Ascending aorta (tissue), 2 donors: ENCODE results near the gene TMEM200B. TPM values are rescaled to one million over a fixed set of nuclear protein-coding genes. Genes with fewer than 3 reads are reported as not detected.

Source experiments
- DNase-seq, 2 donors: peaks; one replicate each; pipeline ENCODE4 v3.0.0-alpha.2; 2019; ENCODE audit warnings: low spot score in 2 of 2
- H3K27ac ChIP-seq, 2 donors: fragments of 200-600 bp; sonication (generic); one replicate each; pipeline ENCODE4 v1.5.1; 2016 to 2017; ENCODE audit warnings: mild to moderate bottlenecking in 1 of 2
- H3K27me3 ChIP-seq: fragments of 200-600 bp; sonication (generic); one replicate; pipeline ENCODE4 v1.5.1; 2017
- H3K36me3 ChIP-seq, 2 donors: fragments of 200-600 bp; sonication (generic); one replicate each; pipeline ENCODE4 v1.5.1; 2016
- H3K4me1 ChIP-seq, 2 donors: fragments of 200-600 bp; sonication (generic); one replicate each; pipeline ENCODE4 v1.5.1; 2016 to 2017; ENCODE audit warnings: mild to moderate bottlenecking in 1 of 2
- H3K4me3 ChIP-seq, 2 donors: fragments of 200-600 bp; sonication (generic); one replicate each; pipeline ENCODE4 v1.5.1; 2016 to 2017; ENCODE audit warnings: mild to moderate bottlenecking in 1 of 2
- H3K9me3 ChIP-seq, 2 donors: fragments of 200-600 bp; sonication (generic); one replicate each; pipeline ENCODE4 v1.5.1; 2016
- intact Hi-C: fragments of 100-400 bp; cut with DNase I; formaldehyde crosslinking; loops from one replicate; pipeline ENCODE4 v1.15.1; 2023
- total RNA-seq: library from RNA; depleted of rRNA; stranded (reverse); fragments of >200 nt; gene quantifications from one replicate; pipeline ENCODE4 v1.1.0, GENCODE V29; 2016
- TF ChIP-seq, protein P1 (sequence below), 3 experiments: fragments of 200-600 bp in 2 of 3; fragments of 450-650 bp in 1 of 3; sonication (generic) in 2 of 3; IDR thresholded peaks; one replicate each; pipeline ENCODE4 v1.5.1; 2016 to 2019; ENCODE audit warnings: antibody characterized with exemption in 3 of 3, mild to moderate bottlenecking in 1 of 3, moderate library complexity in 1 of 3

The TMEM200B gene
- total RNA-seq, 1 donor from 2014 or later, result 18.5 TPM

DNA sequence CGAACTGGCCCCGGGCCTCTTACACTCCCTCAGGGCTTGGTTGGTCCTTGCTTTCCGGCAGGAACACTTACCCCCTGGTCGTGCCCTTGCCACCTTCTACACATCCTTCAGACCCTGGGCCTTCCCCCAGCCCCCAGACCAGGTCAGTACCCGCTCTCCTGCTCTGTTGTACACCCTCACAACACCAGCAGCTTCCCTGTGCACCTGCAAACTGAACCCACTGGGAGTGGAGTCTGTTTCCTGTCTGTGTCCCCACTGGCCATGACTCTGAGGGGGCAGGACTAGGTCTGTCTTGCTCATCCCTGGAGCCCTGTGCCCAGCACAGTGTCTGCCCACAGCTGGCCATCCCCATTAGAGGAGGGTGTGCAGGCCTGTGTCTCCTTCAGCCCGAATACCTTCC lies 2.1 kb upstream of the TMEM200B start:
- peak overlapping the region; percentile 99 for H3K27ac ChIP-seq
- H3K36me3 ChIP-seq, result no peaks in the 10 kb centered on the region
- H3K27me3 ChIP-seq, result no peaks in the 10 kb centered on the region
- TF ChIP-seq, protein P1, sequence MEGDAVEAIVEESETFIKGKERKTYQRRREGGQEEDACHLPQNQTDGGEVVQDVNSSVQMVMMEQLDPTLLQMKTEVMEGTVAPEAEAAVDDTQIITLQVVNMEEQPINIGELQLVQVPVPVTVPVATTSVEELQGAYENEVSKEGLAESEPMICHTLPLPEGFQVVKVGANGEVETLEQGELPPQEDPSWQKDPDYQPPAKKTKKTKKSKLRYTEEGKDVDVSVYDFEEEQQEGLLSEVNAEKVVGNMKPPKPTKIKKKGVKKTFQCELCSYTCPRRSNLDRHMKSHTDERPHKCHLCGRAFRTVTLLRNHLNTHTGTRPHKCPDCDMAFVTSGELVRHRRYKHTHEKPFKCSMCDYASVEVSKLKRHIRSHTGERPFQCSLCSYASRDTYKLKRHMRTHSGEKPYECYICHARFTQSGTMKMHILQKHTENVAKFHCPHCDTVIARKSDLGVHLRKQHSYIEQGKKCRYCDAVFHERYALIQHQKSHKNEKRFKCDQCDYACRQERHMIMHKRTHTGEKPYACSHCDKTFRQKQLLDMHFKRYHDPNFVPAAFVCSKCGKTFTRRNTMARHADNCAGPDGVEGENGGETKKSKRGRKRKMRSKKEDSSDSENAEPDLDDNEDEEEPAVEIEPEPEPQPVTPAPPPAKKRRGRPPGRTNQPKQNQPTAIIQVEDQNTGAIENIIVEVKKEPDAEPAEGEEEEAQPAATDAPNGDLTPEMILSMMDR (IDR thresholded peaks at IDR 0.05), result no peak
- no peak for DNase-seq
- intact Hi-C loops, result loop anchor here (2.0 to 10.0 kb wide), 7 partner anchors 77 to 1761 kb away; partner anchors contain the start of genes EPB41, MAP3K6, RNU11 and YTHDF2
- H3K4me3 ChIP-seq, result peak overlapping the region in 1 of 2 donors; percentile 94
- H3K4me1 ChIP-seq, result peaks cover 3 to 17% of the 10 kb centered on the region in 2 donors
- H3K9me3 ChIP-seq, result no peaks in the 10 kb centered on the region

DNA sequence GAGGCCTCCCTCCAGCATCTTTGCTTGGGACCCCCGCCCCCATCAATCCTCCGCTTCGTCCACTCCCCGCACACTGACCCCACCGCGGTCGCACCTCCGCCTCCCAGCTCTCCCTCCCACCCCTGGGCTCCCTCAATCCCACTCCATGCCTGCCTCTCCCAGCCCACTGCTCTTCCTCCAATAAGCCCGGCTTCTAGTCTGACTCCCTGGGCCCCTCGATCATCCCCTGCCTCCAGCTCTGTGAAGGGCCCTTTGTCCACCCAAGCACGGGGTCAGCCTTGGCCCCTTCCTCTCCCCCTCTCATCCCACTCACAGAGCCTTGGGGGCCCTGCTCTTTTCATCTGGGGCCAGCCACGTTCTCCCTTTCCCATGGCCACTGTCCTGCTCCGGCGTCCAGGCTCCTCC lies 1.5 kb upstream of the TMEM200B start:
- no peaks in the 10 kb centered on the region for H3K27me3 ChIP-seq
- H3K9me3 ChIP-seq, result no peaks in the 10 kb centered on the region
- no peaks in the 10 kb centered on the region for H3K36me3 ChIP-seq
- peak overlapping the region; percentile 99 for H3K27ac ChIP-seq
- peak overlapping the region; percentile 83 to 94 for H3K4me3 ChIP-seq
- TF ChIP-seq, protein P1 (IDR thresholded peaks at IDR 0.05), result no peak
- peaks cover 3 to 22% of the 10 kb centered on the region in 2 donors for H3K4me1 ChIP-seq
- no peak for DNase-seq
- intact Hi-C loops, result loop anchor here (2.0 to 10.0 kb wide), 7 partner anchors 78 to 1760 kb away; partner anchors contain the start of genes EPB41, MAP3K6, RNU11 and YTHDF2

DNA sequence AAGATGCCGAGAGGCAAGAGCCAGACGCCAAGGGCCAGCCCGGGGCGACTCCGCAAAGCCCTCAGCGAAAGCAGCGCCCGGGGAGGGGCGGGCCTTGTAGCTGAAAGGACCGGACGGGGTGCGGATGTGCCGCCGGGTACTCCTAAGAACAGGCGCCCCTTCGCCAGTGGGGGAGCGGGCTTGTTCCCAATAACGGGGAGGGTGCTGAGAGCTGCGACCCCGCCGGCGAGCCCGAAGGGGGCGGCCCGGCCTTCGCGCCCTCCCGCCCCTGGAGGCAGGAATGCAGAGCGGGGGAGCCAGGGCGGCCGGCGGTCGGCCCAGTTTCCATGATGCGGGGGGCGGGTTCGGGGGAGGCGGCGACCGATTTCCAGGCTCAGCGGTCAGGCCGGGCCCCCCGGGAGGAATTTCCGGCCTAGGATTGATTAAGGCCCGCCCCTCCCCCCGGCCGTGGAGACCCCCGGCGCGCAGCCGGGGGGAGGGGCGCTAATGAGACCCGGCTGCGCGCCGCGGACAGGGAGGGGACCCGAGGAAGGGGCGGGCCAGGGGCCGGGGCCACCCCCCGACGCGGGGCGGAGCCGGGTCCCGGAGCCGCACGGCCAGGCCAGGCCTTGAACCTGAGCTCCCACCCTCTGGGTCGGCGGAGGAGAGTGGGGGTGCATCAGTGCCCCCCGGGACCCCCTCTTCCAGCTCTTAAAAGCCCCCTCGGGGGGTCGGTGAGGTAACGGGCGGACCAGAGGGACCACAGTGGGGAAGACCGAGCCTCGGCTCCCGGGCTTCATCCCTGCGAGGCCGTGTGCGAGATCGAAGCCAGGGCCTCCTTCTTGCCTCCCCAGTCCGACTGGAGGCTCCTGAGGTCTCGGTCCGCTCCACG lies 898 bp upstream of the TMEM200B start:
- Histone ChIP-seq H3K9me3 (no peaks in the 10 kb centered on the region), H3K27ac (peak overlapping the region; percentile 99), H3K4me3 (peak overlapping the region; percentile 83 to 94), H3K36me3 (no peaks in the 10 kb centered on the region), H3K27me3 (no peaks in the 10 kb centered on the region), H3K4me1 (peaks cover 3 to 27% of the 10 kb centered on the region in 2 donors)
- intact Hi-C loops, result loop anchor here (1.0 to 10.0 kb wide), 12 partner anchors 57 to 1760 kb away; partner anchors contain the start of genes ATP5IF1, EPB41, MAP3K6 and MECR
- peak; percentile 16 to 92 for DNase-seq
- TF ChIP-seq, protein P1 (IDR thresholded peaks at IDR 0.05), result peak; percentile 91 to 99 (median 94)

DNA sequence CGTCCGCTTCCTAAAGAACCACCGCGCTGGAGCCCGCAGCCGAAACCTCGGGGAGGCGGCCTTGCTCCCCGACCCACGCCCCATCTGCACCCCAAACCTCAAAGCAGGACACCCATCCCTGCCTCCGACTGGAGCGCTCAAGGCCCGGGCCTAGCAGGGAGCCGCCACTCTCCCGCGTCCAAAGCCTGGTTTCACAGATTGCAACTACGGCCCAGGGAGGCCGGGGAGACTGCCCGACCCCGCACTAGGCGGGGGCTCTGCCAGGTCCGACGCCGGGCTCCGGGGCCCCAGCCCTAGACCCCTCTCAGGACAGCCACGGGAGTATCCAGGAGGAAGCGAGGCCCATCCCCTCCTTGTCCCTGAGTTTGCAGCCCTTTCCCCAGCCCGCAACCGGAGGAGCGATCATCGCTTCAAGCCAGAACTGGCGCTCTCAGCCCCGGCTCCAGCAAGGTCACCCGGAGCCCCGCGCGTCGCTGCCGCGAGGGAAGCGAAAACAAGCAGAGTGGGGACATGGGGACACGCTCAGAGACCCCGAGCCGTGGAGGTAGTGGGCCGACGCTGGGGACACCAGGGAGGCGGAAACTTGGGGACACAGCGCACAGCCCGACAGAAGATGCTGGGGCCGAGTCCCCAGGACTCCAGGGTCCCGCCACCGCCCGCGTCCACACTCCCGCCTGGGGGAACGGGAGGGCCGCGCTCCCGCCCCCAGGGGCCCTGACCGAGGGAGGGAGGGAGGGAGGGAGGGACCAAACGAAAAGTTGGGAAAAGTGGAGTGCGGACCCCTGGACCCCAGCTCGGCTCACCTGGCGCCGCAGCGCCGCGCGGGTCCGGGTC lies 433 bp downstream of the TMEM200B start:
- DNase-seq, result peak in 1 of 2 donors; percentile 67
- TF ChIP-seq, protein P1 (IDR thresholded peaks at IDR 0.05), result no peak
- intact Hi-C loops, result loop anchor here (5.0 to 10.0 kb wide), 6 partner anchors 71 to 1758 kb away; partner anchors contain the start of genes ATP5IF1, EPB41 and MAP3K6
- peaks cover 3 to 30% of the 10 kb centered on the region in 2 donors for H3K4me1 ChIP-seq
- no peaks in the 10 kb centered on the region for H3K9me3 ChIP-seq
- peak overlapping the region; percentile 83 to 94 for H3K4me3 ChIP-seq
- no peaks in the 10 kb centered on the region for H3K27me3 ChIP-seq
- peak overlapping the region; percentile 99 for H3K27ac ChIP-seq
- H3K36me3 ChIP-seq, result no peaks in the 10 kb centered on the region

DNA sequence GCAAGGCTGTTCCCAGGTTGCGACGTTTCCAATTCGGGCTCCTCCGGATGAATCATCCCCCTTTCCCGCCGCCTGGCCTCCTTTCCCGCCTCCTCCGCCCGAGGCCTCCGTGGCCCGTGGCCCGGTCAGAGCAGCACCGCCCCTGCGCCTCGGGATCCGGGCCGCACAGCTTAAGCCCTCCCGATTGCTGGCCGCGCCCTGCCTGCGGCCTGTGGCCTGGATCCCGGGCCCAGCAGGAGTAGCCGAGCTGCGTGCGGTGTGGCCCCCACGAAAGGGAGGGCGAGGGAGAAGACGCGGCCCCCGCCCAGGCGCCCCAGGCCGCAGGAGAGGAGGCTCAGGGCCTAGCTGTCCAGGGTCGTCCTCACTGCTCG lies 1.0 kb downstream of the TMEM200B start:
- H3K4me1 ChIP-seq, result peaks cover 3 to 30% of the 10 kb centered on the region in 2 donors
- peak overlapping the region; percentile 83 to 94 for H3K4me3 ChIP-seq
- intact Hi-C loops, result loop anchor here (5.0 to 10.0 kb wide), 6 partner anchors 70 to 1758 kb away; partner anchors contain the start of genes ATP5IF1, EPB41 and MAP3K6
- peak; percentile 14 to 90 for DNase-seq
- no peaks in the 10 kb centered on the region for H3K27me3 ChIP-seq
- H3K36me3 ChIP-seq, result no peaks in the 10 kb centered on the region
- no peaks in the 10 kb centered on the region for H3K9me3 ChIP-seq
- TF ChIP-seq, protein P1 (IDR thresholded peaks at IDR 0.05), result no peak
- peak overlapping the region; percentile 99 for H3K27ac ChIP-seq
